Measurements from ENCODE around the gene TXNDC2. TPM values are rescaled to one million over a fixed set of nuclear protein-coding genes. Genes with fewer than 3 reads are reported as not detected.

The TXNDC2 gene
- total and polyA plus RNA-seq, 9 of the 15 experiments (the other 6 are each of a cell fraction or from before 2014, with no cell fraction given): 1.2 to 4.9 (median 2.3) TPM

GRCh38 chr18:9885170-9886004 lies at the start of gene TXNDC2 (continued):
- TF ChIP-seq NUFIP1 (IDR thresholded peaks at IDR 0.05; ENCODE audit: partially characterized antibody): no peak
- TF ChIP-seq BCL6 (CRISPR knock-in tag; IDR thresholded peaks at IDR 0.05): 0 out of 2 replicates have a peak, but pooled peaks have one; percentile 39
- no peak for TF ChIP-seq ZNF449 (CRISPR knock-in tag; IDR thresholded peaks at IDR 0.05)
- TF ChIP-seq ZNF121 (CRISPR knock-in tag; conservative IDR thresholded peaks at IDR 0.05): no peak
- TF ChIP-seq SUPT5H (IDR thresholded peaks at IDR 0.05): no peak
- peak in 1 of 2 experiments; percentile 30; a peak in 1 of 4 replicates for TF ChIP-seq RAD21 (CRISPR knock-in tag; conservative IDR thresholded peaks at IDR 0.05 in 1 of 2, IDR thresholded peaks at IDR 0.05 in 1 of 2)
- peak; percentile 37; the same call in 1 of the 2 replicates for TF ChIP-seq MAFK (IDR thresholded peaks at IDR 0.05; ENCODE audit: low read length)
- no peak for TF ChIP-seq LARP7 (IDR thresholded peaks at IDR 0.05)
- TF ChIP-seq SETDB1 (IDR thresholded peaks at IDR 0.05; ENCODE audit: low read length): no peak
- TF ChIP-seq OTX1 (CRISPR knock-in tag; IDR thresholded peaks at IDR 0.05): peak; percentile 88
- peak; percentile 68; the same call in 1 of the 2 replicates for TF ChIP-seq NCOA1 (IDR thresholded peaks at IDR 0.05; ENCODE audit: low read depth)
- TF ChIP-seq TFAM (CRISPR knock-in tag; conservative IDR thresholded peaks at IDR 0.05): no peak
- TF ChIP-seq MAX (CRISPR knock-in tag; IDR thresholded peaks at IDR 0.05): peak; percentile 73
- TF ChIP-seq ATF7 (IDR thresholded peaks at IDR 0.05): no peak
- TF ChIP-seq ATF1 (CRISPR knock-in tag; IDR thresholded peaks at IDR 0.05): no peak
- TF ChIP-seq ATF1 (tag; IDR thresholded peaks at IDR 0.05): peak; percentile 54; the same call in 1 of the 2 replicates
- TF ChIP-seq ZNF23 (CRISPR knock-in tag; IDR thresholded peaks at IDR 0.05): peak; percentile 8; the same call in 1 of the 2 replicates
- no peak for TF ChIP-seq ZNF76 (CRISPR knock-in tag; IDR thresholded peaks at IDR 0.05; ENCODE audit: borderline replicate concordance)
- TF ChIP-seq PRDM10 (IDR thresholded peaks at IDR 0.05; ENCODE audit: partially characterized antibody): no peak
- no peak for TF ChIP-seq MBD2 (IDR thresholded peaks at IDR 0.05; ENCODE audit: borderline replicate concordance, low read depth)
- no peak for TF ChIP-seq E4F1 (CRISPR knock-in tag; IDR thresholded peaks at IDR 0.05; ENCODE audit: borderline replicate concordance)

Measured in K562 (cell line).